ENCODE results near the gene RNF26.

GRCh38 chr11:119363851-119364590, 29.7 kb downstream of the RNF26 start:
- TF ChIP-seq EZH2 (IDR thresholded peaks at IDR 0.05; ENCODE audit: borderline replicate concordance, low read depth, low read length, severe bottlenecking) = no peak
- TF ChIP-seq, protein P1, sequence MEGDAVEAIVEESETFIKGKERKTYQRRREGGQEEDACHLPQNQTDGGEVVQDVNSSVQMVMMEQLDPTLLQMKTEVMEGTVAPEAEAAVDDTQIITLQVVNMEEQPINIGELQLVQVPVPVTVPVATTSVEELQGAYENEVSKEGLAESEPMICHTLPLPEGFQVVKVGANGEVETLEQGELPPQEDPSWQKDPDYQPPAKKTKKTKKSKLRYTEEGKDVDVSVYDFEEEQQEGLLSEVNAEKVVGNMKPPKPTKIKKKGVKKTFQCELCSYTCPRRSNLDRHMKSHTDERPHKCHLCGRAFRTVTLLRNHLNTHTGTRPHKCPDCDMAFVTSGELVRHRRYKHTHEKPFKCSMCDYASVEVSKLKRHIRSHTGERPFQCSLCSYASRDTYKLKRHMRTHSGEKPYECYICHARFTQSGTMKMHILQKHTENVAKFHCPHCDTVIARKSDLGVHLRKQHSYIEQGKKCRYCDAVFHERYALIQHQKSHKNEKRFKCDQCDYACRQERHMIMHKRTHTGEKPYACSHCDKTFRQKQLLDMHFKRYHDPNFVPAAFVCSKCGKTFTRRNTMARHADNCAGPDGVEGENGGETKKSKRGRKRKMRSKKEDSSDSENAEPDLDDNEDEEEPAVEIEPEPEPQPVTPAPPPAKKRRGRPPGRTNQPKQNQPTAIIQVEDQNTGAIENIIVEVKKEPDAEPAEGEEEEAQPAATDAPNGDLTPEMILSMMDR (IDR thresholded peaks at IDR 0.05; ENCODE audit: extremely low read depth in 1 of 2, insufficient read depth in 1 of 2, low read depth in 1 of 2, low read length in 2 of 2) = no peak
- no peak for TF ChIP-seq GATA2 (IDR thresholded peaks at IDR 0.05; ENCODE audit: insufficient read depth, insufficient read length, low read depth, low read length)
- TF ChIP-seq POLR2A (IDR thresholded peaks at IDR 0.05; ENCODE audit: low read depth, low read length) = no peak
- TF ChIP-seq, protein P2, sequence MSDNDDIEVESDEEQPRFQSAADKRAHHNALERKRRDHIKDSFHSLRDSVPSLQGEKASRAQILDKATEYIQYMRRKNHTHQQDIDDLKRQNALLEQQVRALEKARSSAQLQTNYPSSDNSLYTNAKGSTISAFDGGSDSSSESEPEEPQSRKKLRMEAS (IDR thresholded peaks at IDR 0.05; ENCODE audit: insufficient read depth, insufficient read length) = no peak
- no peak for TF ChIP-seq JUN (IDR thresholded peaks at IDR 0.05; ENCODE audit: borderline replicate concordance, insufficient read depth, insufficient read length, low read depth)
